ENCODE data around the gene LHX3. TPM values are rescaled to one million over a fixed set of nuclear protein-coding genes. Genes with fewer than 3 reads are reported as not detected.

LHX3 gene
- polyA plus RNA-seq, 2 of the 4 experiments (the other 2 are of a cell fraction) = 0.03 TPM; not detected in 1

DNA sequence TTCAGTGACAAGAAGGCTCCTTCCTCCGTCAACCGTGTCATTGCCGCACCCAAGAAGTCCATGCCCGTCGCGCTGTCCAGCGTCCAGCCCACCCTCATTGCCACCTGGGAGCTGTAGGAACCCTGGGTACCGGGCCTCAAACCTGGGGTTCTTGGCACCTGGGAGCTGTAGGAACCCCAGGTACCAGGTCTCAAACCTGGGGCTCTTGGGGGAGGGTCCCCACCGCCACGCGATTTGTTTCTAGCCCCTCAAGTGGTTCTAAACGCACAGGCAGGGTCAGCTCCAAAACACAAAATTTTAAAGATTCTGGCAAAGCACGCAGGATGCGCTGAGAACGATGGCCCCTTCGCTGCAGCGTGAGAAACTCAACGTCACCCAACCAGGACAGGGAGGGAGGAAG, 17.7 kb downstream of the LHX3 start (continued):
- TF ChIP-seq, protein P1, sequence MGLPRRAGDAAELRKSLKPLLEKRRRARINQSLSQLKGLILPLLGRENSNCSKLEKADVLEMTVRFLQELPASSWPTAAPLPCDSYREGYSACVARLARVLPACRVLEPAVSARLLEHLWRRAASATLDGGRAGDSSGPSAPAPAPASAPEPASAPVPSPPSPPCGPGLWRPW (IDR thresholded peaks at IDR 0.05) = no peak
- no peak for TF ChIP-seq JUNB (IDR thresholded peaks at IDR 0.05)
- no peak for TF ChIP-seq MYC (IDR thresholded peaks at IDR 0.05; ENCODE audit: borderline replicate concordance, low read length)
- no peak for TF ChIP-seq HOXA7 (CRISPR knock-in tag; IDR thresholded peaks at IDR 0.05)
- no peak for TF ChIP-seq RARB (CRISPR knock-in tag; IDR thresholded peaks at IDR 0.05)
- TF ChIP-seq CEBPB (IDR thresholded peaks at IDR 0.05) = no peak
- no peak for TF ChIP-seq JUN (IDR thresholded peaks at IDR 0.05)
- no peak for TF ChIP-seq CHD2 (IDR thresholded peaks at IDR 0.05; ENCODE audit: low read length, partially characterized antibody)
- TF ChIP-seq ZC3H11A (IDR thresholded peaks at IDR 0.05) = no peak

DNA sequence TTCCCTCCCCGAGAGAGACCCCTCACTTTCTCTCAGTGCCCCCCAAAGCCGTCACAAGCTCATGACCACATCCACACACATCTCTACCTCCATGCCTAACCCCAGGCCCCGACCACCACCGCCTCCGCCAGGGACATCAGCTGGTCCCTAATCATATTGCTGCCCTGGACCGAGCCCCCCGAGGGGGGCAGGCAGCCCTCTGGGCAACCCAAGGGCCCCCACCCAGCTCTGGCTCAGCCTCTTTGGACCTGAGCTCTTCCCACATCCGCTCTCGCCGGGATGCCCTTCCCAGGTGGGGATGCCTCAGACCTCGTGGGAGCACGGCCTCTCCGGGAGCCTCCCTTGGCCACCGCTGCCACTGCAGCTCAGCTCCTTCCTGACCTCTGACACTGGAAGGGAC, 18.5 kb downstream of the LHX3 start:
- no peak overlapping the region for H3K27ac ChIP-seq
- FAIRE-seq (no peak), ATAC-seq (no peak), DNase-seq (ENCODE audit: low read depth in 1 of 2, low spot score in 1 of 2) (no peak)
- CTCF ChIA-PET = interaction anchor here (0.8 to 4.3 kb wide), 5 partner anchors 11 to 98 kb away, joined by 3 to 31 read pairs (median 4); no protein-coding TSS in a partner anchor
- no peak overlapping the region for H3K4me2 ChIP-seq
- H3K4me3 ChIP-seq = no peak overlapping the region
- no peaks in the 10 kb centered on the region for H3K9me3 ChIP-seq
- TF ChIP-seq HEYL (CRISPR knock-in tag; IDR thresholded peaks at IDR 0.05) (no peak), CBX2 (IDR thresholded peaks at IDR 0.05; ENCODE audit: borderline replicate concordance, low read depth) (no peak), RFX5 (IDR thresholded peaks at IDR 0.05) (no peak)
- TF ChIP-seq, protein P2, sequence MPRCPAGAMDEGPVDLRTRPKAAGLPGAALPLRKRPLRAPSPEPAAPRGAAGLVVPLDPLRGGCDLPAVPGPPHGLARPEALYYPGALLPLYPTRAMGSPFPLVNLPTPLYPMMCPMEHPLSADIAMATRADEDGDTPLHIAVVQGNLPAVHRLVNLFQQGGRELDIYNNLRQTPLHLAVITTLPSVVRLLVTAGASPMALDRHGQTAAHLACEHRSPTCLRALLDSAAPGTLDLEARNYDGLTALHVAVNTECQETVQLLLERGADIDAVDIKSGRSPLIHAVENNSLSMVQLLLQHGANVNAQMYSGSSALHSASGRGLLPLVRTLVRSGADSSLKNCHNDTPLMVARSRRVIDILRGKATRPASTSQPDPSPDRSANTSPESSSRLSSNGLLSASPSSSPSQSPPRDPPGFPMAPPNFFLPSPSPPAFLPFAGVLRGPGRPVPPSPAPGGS (IDR thresholded peaks at IDR 0.05) = no peak
- no peaks in the 10 kb centered on the region for H3K4me1 ChIP-seq
- WGBS (ENCODE audit: missing lambda C conversion rate) = 67% methylated on average over 13 of the region's 14 CpGs
- POLR2A ChIA-PET = no interaction called here

DNA sequence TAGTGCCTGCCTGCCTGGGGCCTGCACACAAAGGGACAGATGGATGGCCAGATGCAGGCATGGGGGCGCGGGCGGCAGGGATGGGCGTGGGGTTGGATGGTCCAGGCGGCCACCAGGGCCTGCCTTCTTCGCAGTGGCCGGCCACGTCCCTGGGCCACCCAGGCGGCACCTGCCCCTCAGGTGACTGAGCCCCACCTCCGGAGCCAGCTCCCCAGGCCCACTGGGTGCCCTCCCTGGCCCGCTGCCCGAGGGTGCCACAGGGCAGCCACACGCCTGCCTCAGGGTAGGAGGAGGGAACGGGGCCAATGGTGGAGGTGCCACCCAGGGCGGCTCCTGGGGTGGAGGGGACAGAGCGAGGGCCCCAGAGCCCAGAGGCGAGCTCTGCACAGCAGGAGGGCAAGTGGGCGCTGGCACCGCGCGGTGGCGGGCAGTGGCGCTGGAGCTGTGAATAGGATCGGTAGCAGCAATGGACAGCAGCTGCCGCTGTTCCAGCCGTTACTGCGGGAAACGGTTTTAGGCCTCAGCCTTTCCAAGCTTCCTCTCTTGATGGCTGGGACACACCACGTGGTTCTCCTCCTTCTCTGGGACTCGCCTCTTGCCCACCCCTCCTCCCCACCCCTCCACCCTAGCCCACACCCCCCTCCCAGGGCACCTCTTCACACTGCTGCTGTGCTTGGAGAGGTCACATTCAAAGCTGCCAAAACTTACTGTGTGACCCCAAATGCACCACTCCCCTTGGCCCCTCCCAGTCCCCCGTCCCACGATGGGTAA, 19.1 kb downstream of the LHX3 start:
- DNase-seq (ENCODE audit: low read depth in 1 of 2, low spot score in 1 of 2) (no peak), ATAC-seq (no peak; a peak in 1 of 6 replicates), FAIRE-seq (no peak)
- Histone ChIP-seq H3K9me3 (no peaks in the 10 kb centered on the region), H3K4me3 (no peak overlapping the region), H3K27ac (no peak overlapping the region), H3K4me1 (no peaks in the 10 kb centered on the region), H3K4me2 (no peak overlapping the region)
- CTCF ChIA-PET = interaction anchor here (0.8 to 4.3 kb wide), 5 partner anchors 11 to 98 kb away, joined by 3 to 31 read pairs (median 4); no protein-coding TSS in a partner anchor
- POLR2A ChIA-PET = no interaction called here
- WGBS (ENCODE audit: missing lambda C conversion rate) = 51% methylated on average over 24 of the region's 32 CpGs
- TF ChIP-seq BHLHE40 (IDR thresholded peaks at IDR 0.05; ENCODE audit: low read depth, low read length) = no peak
- TF ChIP-seq KDM1A (IDR thresholded peaks at IDR 0.05; ENCODE audit: low read depth) = no peak
- no peak for TF ChIP-seq REST (IDR thresholded peaks at IDR 0.05)
- no peak for TF ChIP-seq CBX2 (IDR thresholded peaks at IDR 0.05; ENCODE audit: borderline replicate concordance, low read depth)
- TF ChIP-seq RFX5 (IDR thresholded peaks at IDR 0.05) = no peak
- TF ChIP-seq NFE2L2 (conservative IDR thresholded peaks at IDR 0.05; ENCODE audit: low read length) = no peak
